Measurements from ENCODE around the gene KCNE4. TPM values are rescaled to one million over a fixed set of nuclear protein-coding genes. Genes with fewer than 3 reads are reported as not detected.
A peak's percentile ranks its signal among the peaks of the same experiment; 100 is the strongest.

The KCNE4 gene
- total RNA-seq, 1 experiment from 2014 or later: not detected

DNA sequence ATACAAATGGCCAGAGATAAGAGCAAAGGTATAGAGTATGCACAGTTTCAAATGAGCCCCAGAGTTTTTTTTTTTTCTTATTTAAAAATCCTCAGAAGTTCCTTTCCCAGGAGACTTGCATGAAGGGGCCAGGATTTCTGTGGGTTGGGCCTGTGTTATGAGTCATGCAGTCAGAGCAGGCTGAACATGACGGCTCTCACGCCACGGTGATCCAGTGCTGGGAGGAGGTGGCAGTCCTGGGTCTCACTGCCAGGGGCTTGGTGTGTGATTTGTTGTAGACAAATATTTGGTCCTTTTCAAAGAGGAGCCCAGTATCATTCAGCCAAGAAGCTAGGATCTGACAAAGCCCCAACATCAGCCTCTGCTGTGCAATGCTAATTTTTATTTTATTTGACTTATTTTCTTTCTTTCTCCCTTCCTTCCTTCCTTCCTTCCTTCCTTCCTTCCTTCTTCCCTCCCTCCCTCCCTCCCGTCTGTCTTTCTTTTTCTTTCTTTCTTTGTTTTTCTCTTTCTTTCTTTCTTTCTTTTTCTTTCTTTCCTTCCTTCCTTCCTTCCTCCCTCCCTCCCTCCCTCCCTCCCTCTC lies 10.4 kb upstream of the KCNE4 start:
- Mint-ChIP-seq H3K4me1 (ENCODE audit: insufficient read depth, unreplicated experiment) (peaks cover 23% of the 10 kb centered on the region), H3K9me3 (ENCODE audit: unreplicated experiment) (no peaks in the 10 kb centered on the region), H3K27ac (ENCODE audit: low read depth, unreplicated experiment) (peak overlapping the region; percentile 55), H3K4me3 (ENCODE audit: unreplicated experiment) (no peak overlapping the region), H3K27me3 (ENCODE audit: insufficient read depth, unreplicated experiment) (no peaks in the 10 kb centered on the region), H3K36me3 (ENCODE audit: insufficient read depth, unreplicated experiment) (no peaks in the 10 kb centered on the region)
- no TSS peak for BruUV-seq (replicated peaks)
- ChIA-PET CTCF (no interaction called here), POLR2A (interaction anchor here (0.6 kb wide), 1 partner anchor 13 kb away, joined by 4 read pairs; no protein-coding TSS in a partner anchor)
- intact Hi-C loops (cut with micrococcal nuclease): no loop called here
- TF ChIP-seq, protein P1, sequence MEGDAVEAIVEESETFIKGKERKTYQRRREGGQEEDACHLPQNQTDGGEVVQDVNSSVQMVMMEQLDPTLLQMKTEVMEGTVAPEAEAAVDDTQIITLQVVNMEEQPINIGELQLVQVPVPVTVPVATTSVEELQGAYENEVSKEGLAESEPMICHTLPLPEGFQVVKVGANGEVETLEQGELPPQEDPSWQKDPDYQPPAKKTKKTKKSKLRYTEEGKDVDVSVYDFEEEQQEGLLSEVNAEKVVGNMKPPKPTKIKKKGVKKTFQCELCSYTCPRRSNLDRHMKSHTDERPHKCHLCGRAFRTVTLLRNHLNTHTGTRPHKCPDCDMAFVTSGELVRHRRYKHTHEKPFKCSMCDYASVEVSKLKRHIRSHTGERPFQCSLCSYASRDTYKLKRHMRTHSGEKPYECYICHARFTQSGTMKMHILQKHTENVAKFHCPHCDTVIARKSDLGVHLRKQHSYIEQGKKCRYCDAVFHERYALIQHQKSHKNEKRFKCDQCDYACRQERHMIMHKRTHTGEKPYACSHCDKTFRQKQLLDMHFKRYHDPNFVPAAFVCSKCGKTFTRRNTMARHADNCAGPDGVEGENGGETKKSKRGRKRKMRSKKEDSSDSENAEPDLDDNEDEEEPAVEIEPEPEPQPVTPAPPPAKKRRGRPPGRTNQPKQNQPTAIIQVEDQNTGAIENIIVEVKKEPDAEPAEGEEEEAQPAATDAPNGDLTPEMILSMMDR (IDR thresholded peaks at IDR 0.05; ENCODE audit: unreplicated experiment): no peak
- peak; percentile 94 for DNase-seq (ENCODE audit: unreplicated experiment)

DNA sequence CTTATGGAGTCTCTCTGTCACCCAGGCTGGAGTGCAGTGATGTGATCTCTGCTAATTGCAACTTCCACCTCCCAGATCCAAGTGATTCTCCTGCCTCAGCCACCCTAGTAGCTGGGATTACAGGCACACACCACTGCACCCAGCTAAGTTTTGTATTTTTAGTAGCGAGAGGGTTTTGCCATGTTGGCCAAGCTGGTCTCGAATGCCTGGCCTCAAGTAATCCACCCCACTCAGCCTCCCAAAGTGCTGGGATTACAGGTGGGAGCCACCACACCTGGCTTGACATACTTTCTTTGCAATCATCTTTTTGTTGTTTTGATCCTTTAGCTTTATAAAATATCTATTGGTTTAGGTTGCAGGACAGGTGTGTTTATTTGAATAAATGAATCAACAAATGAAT lies 9.7 kb upstream of the KCNE4 start:
- no TSS peak for BruUV-seq (replicated peaks)
- H3K4me3 Mint-ChIP-seq (ENCODE audit: unreplicated experiment): no peak overlapping the region
- no peaks in the 10 kb centered on the region for H3K36me3 Mint-ChIP-seq (ENCODE audit: insufficient read depth, unreplicated experiment)
- no peaks in the 10 kb centered on the region for H3K27me3 Mint-ChIP-seq (ENCODE audit: insufficient read depth, unreplicated experiment)
- intact Hi-C loops (cut with micrococcal nuclease): no loop called here
- TF ChIP-seq, protein P1 (IDR thresholded peaks at IDR 0.05; ENCODE audit: unreplicated experiment): no peak
- H3K27ac Mint-ChIP-seq (ENCODE audit: low read depth, unreplicated experiment): peak overlapping the region; percentile 55
- ChIA-PET POLR2A (interaction anchor here (0.6 kb wide), 1 partner anchor 52 kb away, joined by 3 read pairs; no protein-coding TSS in a partner anchor), CTCF (interaction anchor here (0.6 to 1.6 kb wide), 2 partner anchors 35 to 172 kb away, joined by 4 to 5 read pairs; no protein-coding TSS in a partner anchor)
- peaks cover 23% of the 10 kb centered on the region for H3K4me1 Mint-ChIP-seq (ENCODE audit: insufficient read depth, unreplicated experiment)
- no peak for DNase-seq (ENCODE audit: unreplicated experiment)
- H3K9me3 Mint-ChIP-seq (ENCODE audit: unreplicated experiment): no peaks in the 10 kb centered on the region

DNA sequence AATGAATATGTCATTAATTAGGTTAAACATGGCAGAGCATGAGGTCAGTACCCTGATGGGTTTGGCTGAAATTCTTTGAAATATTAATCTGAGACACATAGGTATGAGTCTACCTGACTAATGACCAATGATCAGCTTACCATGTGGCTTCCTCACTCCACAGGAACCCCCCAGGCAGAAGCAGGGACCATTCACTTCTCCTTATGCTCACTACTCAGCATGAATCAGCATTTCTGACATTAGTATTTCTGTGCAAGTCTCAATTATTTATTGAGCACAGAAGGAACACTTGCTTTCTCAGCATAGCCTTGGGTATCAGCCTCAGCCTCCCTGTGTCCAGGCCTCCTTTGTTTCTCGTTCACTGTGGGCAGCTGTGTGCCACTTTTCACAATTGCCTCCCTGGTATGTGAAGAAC lies 9.3 kb upstream of the KCNE4 start:
- POLR2A ChIA-PET: interaction anchor here (0.9 kb wide), 1 partner anchor 39 kb away, joined by 3 read pairs; no protein-coding TSS in a partner anchor
- Mint-ChIP-seq H3K4me1 (ENCODE audit: insufficient read depth, unreplicated experiment) (peaks cover 27% of the 10 kb centered on the region), H3K27me3 (ENCODE audit: insufficient read depth, unreplicated experiment) (no peaks in the 10 kb centered on the region), H3K36me3 (ENCODE audit: insufficient read depth, unreplicated experiment) (no peaks in the 10 kb centered on the region), H3K4me3 (ENCODE audit: unreplicated experiment) (no peak overlapping the region), H3K9me3 (ENCODE audit: unreplicated experiment) (no peaks in the 10 kb centered on the region), H3K27ac (ENCODE audit: low read depth, unreplicated experiment) (peak overlapping the region; percentile 27)
- CTCF ChIA-PET: interaction anchor here (0.6 to 1.6 kb wide), 3 partner anchors 36 to 171 kb away, joined by 4 to 5 read pairs (median 5); no protein-coding TSS in a partner anchor
- TF ChIP-seq, protein P1 (IDR thresholded peaks at IDR 0.05; ENCODE audit: unreplicated experiment): no peak
- no peak for DNase-seq (ENCODE audit: unreplicated experiment)
- BruUV-seq (replicated peaks): no TSS peak
- intact Hi-C loops (cut with micrococcal nuclease): no loop called here

DNA sequence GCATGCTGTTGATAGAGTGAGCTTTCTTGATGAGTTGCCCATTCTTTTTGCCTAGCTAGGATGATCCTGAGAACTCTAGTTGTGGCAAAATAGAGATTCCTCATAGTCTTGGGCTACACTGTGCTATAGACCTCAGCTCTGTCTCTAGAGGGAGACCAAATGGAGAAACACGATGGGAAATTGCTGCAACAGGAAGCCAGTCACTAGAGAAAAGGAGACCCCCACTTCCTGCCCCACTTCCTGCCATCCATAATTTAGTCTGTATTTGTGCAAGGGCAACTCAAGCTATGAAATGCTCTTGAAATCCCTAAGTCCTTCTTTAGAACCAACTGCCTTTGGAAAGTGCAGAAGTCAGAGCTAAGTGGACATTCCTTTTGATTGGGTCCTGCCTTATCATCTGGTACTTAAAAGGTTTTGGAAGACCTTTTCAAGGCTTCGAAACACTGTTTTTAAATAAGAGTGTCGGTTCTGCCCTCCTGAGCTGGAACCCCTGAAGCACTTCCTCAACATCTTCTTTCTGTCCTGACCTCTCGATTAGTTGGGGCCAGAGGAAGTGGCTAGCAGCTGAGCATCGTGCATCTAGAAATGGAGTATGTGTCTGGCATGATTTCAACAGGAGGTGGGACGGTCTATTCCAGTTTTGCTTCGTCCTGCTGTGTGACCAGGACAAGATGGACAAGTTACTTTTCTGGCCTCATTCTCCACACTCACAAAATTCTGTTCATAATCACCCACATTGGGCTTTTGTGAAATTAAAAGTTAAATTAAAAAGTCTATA lies 8.6 kb upstream of the KCNE4 start:
- H3K4me1 Mint-ChIP-seq (ENCODE audit: insufficient read depth, unreplicated experiment): peaks cover 31% of the 10 kb centered on the region
- intact Hi-C loops (cut with micrococcal nuclease): no loop called here
- H3K4me3 Mint-ChIP-seq (ENCODE audit: unreplicated experiment): no peak overlapping the region
- H3K27ac Mint-ChIP-seq (ENCODE audit: low read depth, unreplicated experiment): peak overlapping the region; percentile 27
- TF ChIP-seq, protein P1 (IDR thresholded peaks at IDR 0.05; ENCODE audit: unreplicated experiment): no peak
- no peaks in the 10 kb centered on the region for H3K9me3 Mint-ChIP-seq (ENCODE audit: unreplicated experiment)
- POLR2A ChIA-PET: interaction anchor here (0.9 kb wide), 1 partner anchor 39 kb away, joined by 3 read pairs; no protein-coding TSS in a partner anchor
- no TSS peak for BruUV-seq (replicated peaks)
- no peaks in the 10 kb centered on the region for H3K27me3 Mint-ChIP-seq (ENCODE audit: insufficient read depth, unreplicated experiment)
- no peaks in the 10 kb centered on the region for H3K36me3 Mint-ChIP-seq (ENCODE audit: insufficient read depth, unreplicated experiment)
- DNase-seq (ENCODE audit: unreplicated experiment): no peak
- CTCF ChIA-PET: interaction anchor here (1.2 to 1.6 kb wide), 2 partner anchors 37 to 72 kb away, joined by 4 to 5 read pairs; no protein-coding TSS in a partner anchor
